IMR-90 (cell line): ENCODE results near the gene PITX2. TPM values are rescaled to one million over a fixed set of nuclear protein-coding genes. Genes with fewer than 3 reads are reported as not detected.

Source experiments
- ATAC-seq: fragments of 200-7000 bp; cut with Tn5 transposase; 2 replicates; pipeline ENCODE4 v1.9.1; 2020; ENCODE audit warnings: low read depth, mild to moderate bottlenecking, moderate library complexity
- BruUV-seq: library from RNA; stranded (reverse); fragments of 400-500 nt; replicated peaks from 2 replicates; lab custom pipeline; 2021; lab: Mats Ljungman, UMichigan
- CTCF ChIA-PET: fragments of 300-600 bp; formaldehyde crosslinking; extraction: SDS; loops from one replicate; lab custom pipeline; 2021; ENCODE audit warnings: antibody characterized with exemption; lab: Yijun Ruan, JAX
- POLR2A ChIA-PET: fragments of 300-600 bp; sonication (Branson Sonifier 250); formaldehyde crosslinking; loops from one replicate; lab custom pipeline; 2022; ENCODE audit warnings: antibody characterized with exemption; ENCODE audit not compliant: unreplicated experiment; lab: Charles Lee
- DNase-seq: peaks from one replicate; pipeline ENCODE4 v3.0.0; 2013
- H2AFZ ChIP-seq: replicated peaks from 2 replicates; pipeline ENCODE3; 2013; ENCODE audit warnings: low read length, mild to moderate bottlenecking; ENCODE audit not compliant: poor library complexity
- H2AK5ac ChIP-seq: 2 replicates; pipeline ENCODE4 v1.6.1; 2013; ENCODE audit warnings: low read depth, low read length, inconsistent platforms
- H2AK9ac ChIP-seq: replicated peaks from 2 replicates; pipeline ENCODE3; 2013; ENCODE audit warnings: mild to moderate bottlenecking, low read depth, low read length, moderate library complexity; ENCODE audit not compliant: poor library complexity
- H2BK120ac ChIP-seq: 2 replicates; pipeline ENCODE4 v1.6.1; 2013; ENCODE audit warnings: low read depth, low read length, inconsistent platforms
- H2BK15ac ChIP-seq: 3 replicates; pipeline ENCODE4 v1.6.1; 2013; ENCODE audit warnings: low read depth, low read length, inconsistent platforms
- H2BK20ac ChIP-seq: 2 replicates; pipeline ENCODE4 v1.6.1; 2013; ENCODE audit warnings: low read depth, mild to moderate bottlenecking, inconsistent platforms, low read length, moderate library complexity
- H2BK5ac ChIP-seq: 2 replicates; pipeline ENCODE4 v1.6.1; 2013; ENCODE audit warnings: mild to moderate bottlenecking, low read depth, low read length, inconsistent platforms; ENCODE audit not compliant: poor library complexity, severe bottlenecking
- H3K14ac ChIP-seq: replicated peaks from 2 replicates; pipeline ENCODE4 v1.6.1; 2013; ENCODE audit warnings: low read depth, low read length, inconsistent platforms
- H3K18ac ChIP-seq: 2 replicates; pipeline ENCODE4 v1.6.1; 2013; ENCODE audit warnings: low read depth, low read length, control low read depth
- H3K23ac ChIP-seq: 2 replicates; pipeline ENCODE4 v1.6.1; 2013; ENCODE audit warnings: low read depth, low read length, inconsistent platforms
- H3K27ac ChIP-seq: 2 replicates; pipeline ENCODE4 v1.5.1; 2013; ENCODE audit warnings: mild to moderate bottlenecking, control low read depth, low read length; ENCODE audit not compliant: insufficient read depth
- H3K27me3 ChIP-seq: 2 replicates; pipeline ENCODE4 v1.6.1; 2013; ENCODE audit warnings: low read length; ENCODE audit not compliant: control insufficient read depth, insufficient read depth
- H3K36me3 ChIP-seq: 2 replicates; pipeline ENCODE4 v1.6.1; 2013; ENCODE audit warnings: low read length, mixed read lengths; ENCODE audit not compliant: control insufficient read depth, insufficient read depth
- H3K4ac ChIP-seq: 2 replicates; pipeline ENCODE4 v1.6.1; 2013; ENCODE audit warnings: low read depth, low read length, inconsistent platforms
- H3K4me1 ChIP-seq: 2 replicates; pipeline ENCODE4 v1.6.1; 2013; ENCODE audit warnings: low read length, mixed read lengths; ENCODE audit not compliant: control insufficient read depth, insufficient read depth
- H3K4me2 ChIP-seq: 2 replicates; pipeline ENCODE4 v1.6.1; 2013; ENCODE audit warnings: low read depth, mild to moderate bottlenecking, control low read depth, low read length, moderate library complexity
- H3K4me3 ChIP-seq: 2 replicates; pipeline ENCODE4 v1.5.1; 2013; ENCODE audit warnings: low read depth, mild to moderate bottlenecking, control low read depth, low read length, moderate library complexity; ENCODE audit not compliant: insufficient read depth
- H3K56ac ChIP-seq: 2 replicates; pipeline ENCODE4 v1.6.1; 2013; ENCODE audit warnings: low read length, inconsistent platforms; ENCODE audit not compliant: insufficient read depth; ENCODE audit errors: extremely low read depth
- H3K79me1 ChIP-seq, 2 experiments: 2 replicates each; pipeline ENCODE4 v1.6.1; 2013; ENCODE audit warnings: low read length in 2 of 2, inconsistent platforms in 1 of 2, low read depth in 1 of 2
- H3K9ac ChIP-seq: 2 replicates; pipeline ENCODE4 v1.6.1; 2013; ENCODE audit warnings: low read depth, low read length, control low read depth
- H3K9me1 ChIP-seq: 2 replicates; pipeline ENCODE4 v1.6.1; 2013; ENCODE audit warnings: low read length, inconsistent platforms; ENCODE audit not compliant: insufficient read depth
- H3K9me3 ChIP-seq: 2 replicates; pipeline ENCODE4 v1.6.1; 2013; ENCODE audit warnings: low read length; ENCODE audit not compliant: control insufficient read depth, insufficient read depth
- H4K20me1 ChIP-seq: 2 replicates; pipeline ENCODE4 v1.6.1; 2013; ENCODE audit warnings: low read length, inconsistent platforms; ENCODE audit not compliant: insufficient read depth
- H4K5ac ChIP-seq: 2 replicates; pipeline ENCODE4 v1.6.1; 2013; ENCODE audit warnings: mild to moderate bottlenecking, low read depth, low read length, control low read depth
- H4K8ac ChIP-seq, 2 experiments: 2 replicates each; pipeline ENCODE4 v1.6.1; 2013; ENCODE audit warnings: low read depth in 2 of 2, low read length in 2 of 2, control low read depth in 1 of 2, inconsistent platforms in 1 of 2
- H4K91ac ChIP-seq: 2 replicates; pipeline ENCODE4 v1.6.1; 2013; ENCODE audit warnings: low read depth, low read length, inconsistent platforms; ENCODE audit not compliant: insufficient read depth
- BHLHE40 ChIP-seq: fragments of 150-350 bp; IDR thresholded peaks from 2 replicates; pipeline ENCODE4 v1.6.1; 2016; ENCODE audit warnings: mild to moderate bottlenecking, low read depth, low read length
- CEBPB ChIP-seq: IDR thresholded peaks from 2 replicates; pipeline ENCODE4 v1.6.1; 2012; ENCODE audit warnings: low read depth, low read length, improper control_type of control experiment
- CHD1 ChIP-seq: IDR thresholded peaks from 2 replicates; pipeline ENCODE4 v1.6.1; 2012; ENCODE audit warnings: low read depth, low read length, improper control_type of control experiment
- ELK1 ChIP-seq: fragments of 150-350 bp; IDR thresholded peaks from 2 replicates; pipeline ENCODE4 v1.6.1; 2016; ENCODE audit warnings: low read depth, mild to moderate bottlenecking, low read length, moderate library complexity, borderline replicate concordance
- FOS ChIP-seq: fragments of 150-350 bp; IDR thresholded peaks from 2 replicates; pipeline ENCODE4 v1.6.1; 2016; ENCODE audit warnings: low read depth, low read length
- MAFK ChIP-seq: IDR thresholded peaks from 2 replicates; pipeline ENCODE4 v1.6.1; 2012; ENCODE audit warnings: low read depth, low read length, improper control_type of control experiment
- MAZ ChIP-seq: IDR thresholded peaks from 2 replicates; pipeline ENCODE4 v1.6.1; 2012; ENCODE audit warnings: low read depth, mild to moderate bottlenecking, low read length, improper control_type of control experiment, moderate library complexity, borderline replicate concordance
- MXI1 ChIP-seq: IDR thresholded peaks from 2 replicates; pipeline ENCODE4 v1.6.1; 2012; ENCODE audit warnings: low read depth, mild to moderate bottlenecking, low read length, moderate library complexity, borderline replicate concordance
- NFE2L2 ChIP-seq: fragments of 150-350 bp; IDR thresholded peaks from 2 replicates; pipeline ENCODE4 v1.6.1; 2016; ENCODE audit warnings: low read depth, mild to moderate bottlenecking, low read length
- POLR2A ChIP-seq: IDR thresholded peaks from 2 replicates; pipeline ENCODE4 v1.6.1; 2012; ENCODE audit warnings: mild to moderate bottlenecking, low read depth, low read length
- RAD21 ChIP-seq: IDR thresholded peaks from 2 replicates; pipeline ENCODE4 v1.6.1; 2012; ENCODE audit warnings: low read length, improper control_type of control experiment
- RCOR1 ChIP-seq: IDR thresholded peaks from 2 replicates; pipeline ENCODE4 v1.6.1; 2012; ENCODE audit warnings: mild to moderate bottlenecking, low read length, improper control_type of control experiment; ENCODE audit not compliant: insufficient replicate concordance
- RFX5 ChIP-seq: IDR thresholded peaks from 2 replicates; pipeline ENCODE4 v1.8.0; 2012; ENCODE audit warnings: low read depth, mild to moderate bottlenecking, low read length, moderate library complexity
- SMC3 ChIP-seq: fragments of 150-350 bp; IDR thresholded peaks from 2 replicates; pipeline ENCODE4 v1.6.1; 2016; ENCODE audit warnings: low read depth, mild to moderate bottlenecking, antibody characterized with exemption, low read length, moderate library complexity
- WGBS, 2 experiments: methylation state at CpG; one replicate each; pipeline versions ENCODE4 v1.1.5 to v1.1.7; 2013; ENCODE audit warnings: missing lambda C conversion rate in 2 of 2; ENCODE audit not compliant: insufficient read length in 1 of 2; ENCODE audit errors: extremely low coverage in 2 of 2; 5-methylcytosine and 5-hydroxymethylcytosine counted together
- dilution Hi-C: fragments of 300-500 bp; cut with HindIII; formaldehyde crosslinking; loops from one replicate; pipeline ENCODE4 v1.14.3; 2018; ENCODE audit warnings: low sequenced_read_pairs; ENCODE audit not compliant: unreplicated experiment
- in situ Hi-C: fragments of 300-500 bp; cut with MboI; formaldehyde crosslinking; loops from 3 replicates; pipeline ENCODE4 v1.14.3; 2019; ENCODE audit warnings: low sequenced_read_pairs, inconsistent platforms, mixed read lengths
- intact Hi-C: fragments of 100-400 bp; cut with micrococcal nuclease; formaldehyde crosslinking; loops from 2 replicates; pipeline ENCODE4 v1.10.0; 2022
- polyA plus RNA-seq, 3 experiments: library from polyadenylated mRNA; depleted of rRNA; stranded (reverse); fragments of >200 nt; gene quantifications; 2 replicates each; pipeline ENCODE4 v1.2.3, GENCODE V29; 2012; ENCODE audit warnings: low replicate concordance in 1 of 3
- total RNA-seq: library from RNA; depleted of rRNA; stranded (reverse); fragments of >200 nt; gene quantifications from 2 replicates; pipeline ENCODE4 v1.2.3, GENCODE V29; 2012
- TF ChIP-seq, protein P1 (sequence below): fragments of 150-350 bp; IDR thresholded peaks from 2 replicates; pipeline ENCODE4 v1.6.1; 2017; ENCODE audit warnings: mild to moderate bottlenecking, antibody characterized with exemption, low read length, low read depth
- TF ChIP-seq, protein P2 (sequence below): conservative IDR thresholded peaks from 2 replicates; pipeline ENCODE4 v1.5.1; 2012; ENCODE audit warnings: mild to moderate bottlenecking, low read depth, low read length, improper control_type of control experiment

PITX2 gene
- total and polyA plus RNA-seq, 2 of the 4 experiments (the other 2 are of a cell fraction) = 3.0 to 6.3 TPM

DNA sequence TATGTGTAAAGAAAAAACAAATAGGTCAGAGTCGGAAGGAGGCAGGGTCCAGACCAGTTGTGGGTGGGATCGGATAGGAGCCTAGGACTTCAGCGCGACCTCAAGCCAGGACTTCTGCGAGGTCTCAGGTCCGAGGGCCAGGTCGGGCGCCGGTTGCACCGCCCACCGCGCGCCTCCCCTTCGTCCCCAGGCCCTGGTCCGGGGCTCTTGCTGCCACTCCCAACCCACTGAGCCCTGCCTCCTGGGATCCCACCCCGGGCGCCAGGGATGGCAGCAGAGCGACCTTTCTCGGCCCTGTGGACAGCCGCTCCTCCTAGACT lies 12.3 kb downstream of the PITX2 start:
- peaks cover 59% of the 10 kb centered on the region for H3K27me3 ChIP-seq
- H3K14ac ChIP-seq = no peak overlapping the region
- H2BK15ac ChIP-seq = no peak overlapping the region
- H4K91ac ChIP-seq = no peak overlapping the region
- no peaks in the 10 kb centered on the region for H3K79me1 ChIP-seq
- H3K4ac ChIP-seq = no peak overlapping the region
- H3K4me2 ChIP-seq = no peak overlapping the region
- no peaks in the 10 kb centered on the region for H3K36me3 ChIP-seq
- no peak overlapping the region for H4K8ac ChIP-seq
- H2BK120ac ChIP-seq = no peak overlapping the region
- intact Hi-C loops (no loop called here), in situ Hi-C loops (no loop called here), dilution Hi-C loops (no loop called here)
- no peak for TF ChIP-seq ELK1
- no peak for TF ChIP-seq CEBPB
- TF ChIP-seq BHLHE40 = no peak
- TF ChIP-seq RAD21 = no peak
- TF ChIP-seq MAZ = no peak
- no peak for TF ChIP-seq SMC3
- TF ChIP-seq, protein P1, sequence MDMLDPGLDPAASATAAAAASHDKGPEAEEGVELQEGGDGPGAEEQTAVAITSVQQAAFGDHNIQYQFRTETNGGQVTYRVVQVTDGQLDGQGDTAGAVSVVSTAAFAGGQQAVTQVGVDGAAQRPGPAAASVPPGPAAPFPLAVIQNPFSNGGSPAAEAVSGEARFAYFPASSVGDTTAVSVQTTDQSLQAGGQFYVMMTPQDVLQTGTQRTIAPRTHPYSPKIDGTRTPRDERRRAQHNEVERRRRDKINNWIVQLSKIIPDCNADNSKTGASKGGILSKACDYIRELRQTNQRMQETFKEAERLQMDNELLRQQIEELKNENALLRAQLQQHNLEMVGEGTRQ = no peak
- TF ChIP-seq NFE2L2 = no peak
- TF ChIP-seq RCOR1 = no peak
- TF ChIP-seq POLR2A = no peak
- no peak for TF ChIP-seq MAFK
- no peak for TF ChIP-seq RFX5
- no peak for TF ChIP-seq CHD1
- TF ChIP-seq MXI1 = no peak
- no peak for TF ChIP-seq FOS
- TF ChIP-seq, protein P2, sequence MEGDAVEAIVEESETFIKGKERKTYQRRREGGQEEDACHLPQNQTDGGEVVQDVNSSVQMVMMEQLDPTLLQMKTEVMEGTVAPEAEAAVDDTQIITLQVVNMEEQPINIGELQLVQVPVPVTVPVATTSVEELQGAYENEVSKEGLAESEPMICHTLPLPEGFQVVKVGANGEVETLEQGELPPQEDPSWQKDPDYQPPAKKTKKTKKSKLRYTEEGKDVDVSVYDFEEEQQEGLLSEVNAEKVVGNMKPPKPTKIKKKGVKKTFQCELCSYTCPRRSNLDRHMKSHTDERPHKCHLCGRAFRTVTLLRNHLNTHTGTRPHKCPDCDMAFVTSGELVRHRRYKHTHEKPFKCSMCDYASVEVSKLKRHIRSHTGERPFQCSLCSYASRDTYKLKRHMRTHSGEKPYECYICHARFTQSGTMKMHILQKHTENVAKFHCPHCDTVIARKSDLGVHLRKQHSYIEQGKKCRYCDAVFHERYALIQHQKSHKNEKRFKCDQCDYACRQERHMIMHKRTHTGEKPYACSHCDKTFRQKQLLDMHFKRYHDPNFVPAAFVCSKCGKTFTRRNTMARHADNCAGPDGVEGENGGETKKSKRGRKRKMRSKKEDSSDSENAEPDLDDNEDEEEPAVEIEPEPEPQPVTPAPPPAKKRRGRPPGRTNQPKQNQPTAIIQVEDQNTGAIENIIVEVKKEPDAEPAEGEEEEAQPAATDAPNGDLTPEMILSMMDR = no peak
- H4K20me1 ChIP-seq = no peaks in the 10 kb centered on the region
- no peak overlapping the region for H3K18ac ChIP-seq
- H3K56ac ChIP-seq = no peak overlapping the region
- no peak overlapping the region for H3K4me3 ChIP-seq
- H2AK5ac ChIP-seq = no peak overlapping the region
- no peaks in the 10 kb centered on the region for H3K9me1 ChIP-seq
- no peak overlapping the region for H2BK20ac ChIP-seq
- H3K23ac ChIP-seq = no peak overlapping the region
- H2AFZ ChIP-seq = no peak overlapping the region
- ATAC-seq (no peak), DNase-seq (no peak)
- H2BK5ac ChIP-seq = no peak overlapping the region
- BruUV-seq = no TSS peak
- H2AK9ac ChIP-seq = no peak overlapping the region
- no CpG with 5 or more reads among the region's 20 CpGs for WGBS, 2 experiments
- 0 out of 2 replicates have a peak, but pooled peaks cover 1% of the 10 kb centered on the region for H3K4me1 ChIP-seq
- no peak overlapping the region for H3K9ac ChIP-seq
- no peak overlapping the region for H3K27ac ChIP-seq
- POLR2A ChIA-PET = no interaction called here
- CTCF ChIA-PET = interaction anchor here (1.5 kb wide), 1 partner anchor 10 kb away, joined by 3 read pairs; no protein-coding TSS in a partner anchor
- no peak overlapping the region for H4K5ac ChIP-seq
- peaks cover 10% of the 10 kb centered on the region for H3K9me3 ChIP-seq
